ENCODE measurements around the gene FOXC1. TPM values are rescaled to one million over a fixed set of nuclear protein-coding genes. Genes with fewer than 3 reads are reported as not detected.

FOXC1 gene
- total RNA-seq, 4 donors from 2014 or later = 7.1 to 39.2 (median 27.5) TPM

GRCh38 chr6:1598433-1598832, 11.3 kb upstream of the FOXC1 start:
- no peak overlapping the region for H3K4me3 ChIP-seq (ENCODE audit: low read depth, poor library complexity, severe bottlenecking)
- no peak for DNase-seq (ENCODE audit: low spot score in 2 of 2)
- intact Hi-C loops (cut with DNase I; ENCODE audit: low total_unique reads) = no loop called here
- TF ChIP-seq CTCF (IDR thresholded peaks at IDR 0.05) (no peak), POLR2A (IDR thresholded peaks at IDR 0.05) (no peak)
- WGBS, 2 donors = 85 to 90% methylated on average over 10 of the region's 10 CpGs

DNA sequence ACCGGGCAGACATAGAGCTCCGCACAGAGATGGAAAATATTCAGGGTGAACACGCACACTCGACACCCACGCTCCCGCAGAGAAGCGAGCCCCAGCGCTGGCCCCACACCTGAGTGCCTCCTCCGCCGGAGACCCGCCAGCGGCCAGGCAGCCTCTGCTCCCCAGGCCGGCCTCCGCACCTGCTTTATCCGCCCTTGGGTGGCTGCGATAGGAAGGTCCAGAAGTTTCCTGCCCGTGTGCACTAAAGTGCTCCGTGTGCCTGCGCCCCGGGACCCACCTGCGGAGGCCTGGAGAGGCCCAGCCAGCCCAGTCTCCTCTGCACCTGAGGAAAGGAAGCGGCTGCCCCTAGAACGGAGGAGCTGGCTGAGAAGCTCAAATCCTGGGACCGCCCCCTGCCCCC, 10.8 kb upstream of the FOXC1 start:
- no peak overlapping the region for H3K4me3 ChIP-seq (ENCODE audit: low read depth, poor library complexity, severe bottlenecking)
- no peak for DNase-seq (ENCODE audit: low spot score in 2 of 2)
- WGBS, 2 donors = 89 to 92% methylated on average over 23 to 24 of the region's 24 CpGs
- intact Hi-C loops (cut with DNase I; ENCODE audit: low total_unique reads) = no loop called here
- TF ChIP-seq CTCF (IDR thresholded peaks at IDR 0.05) (no peak), POLR2A (IDR thresholded peaks at IDR 0.05) (no peak)

GRCh38 chr6:1599469-1599868, 10.2 kb upstream of the FOXC1 start:
- H3K4me3 ChIP-seq (ENCODE audit: low read depth, poor library complexity, severe bottlenecking) = no peak overlapping the region
- intact Hi-C loops (cut with DNase I; ENCODE audit: low total_unique reads) = no loop called here
- DNase-seq (ENCODE audit: low spot score in 2 of 2) = no peak
- 90 to 91% methylated on average over 10 of the region's 10 CpGs for WGBS, 2 donors
- TF ChIP-seq POLR2A (IDR thresholded peaks at IDR 0.05) (no peak), CTCF (IDR thresholded peaks at IDR 0.05) (no peak)

DNA sequence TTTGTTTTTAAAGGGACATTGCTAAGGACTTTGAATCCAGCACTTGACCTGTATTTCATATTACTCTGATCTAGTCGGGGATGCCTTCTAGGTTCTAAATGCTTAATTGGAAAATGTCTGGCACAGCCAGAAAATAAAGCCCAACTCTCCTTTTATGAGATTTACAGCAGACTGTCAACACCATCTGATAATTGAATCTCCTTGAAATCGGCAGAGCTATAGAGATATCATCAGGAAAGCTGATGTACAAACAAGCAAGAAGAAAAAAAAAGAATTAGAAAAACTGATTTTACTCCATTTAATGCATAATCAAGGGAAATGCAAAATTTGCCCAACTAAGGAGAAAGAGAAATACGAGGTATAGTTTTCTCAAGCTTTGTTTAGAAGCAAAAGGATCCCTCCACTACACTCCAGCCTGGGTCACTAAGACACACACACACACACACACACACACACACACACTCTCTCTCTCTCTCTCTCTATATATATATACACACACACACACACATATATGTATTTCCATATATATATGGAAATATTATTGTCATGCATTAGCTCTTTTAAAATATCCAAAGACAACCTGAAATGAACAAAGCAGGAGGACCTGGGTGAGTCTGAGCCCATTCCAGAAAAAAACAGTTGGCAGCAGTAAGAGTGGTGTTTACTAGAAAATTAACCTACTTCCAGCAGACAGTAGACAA, 9.5 kb upstream of the FOXC1 start:
- 60 to 63% methylated on average over 3 of the region's 3 CpGs for WGBS, 2 donors
- no peak overlapping the region for H3K4me3 ChIP-seq (ENCODE audit: low read depth, poor library complexity, severe bottlenecking)
- TF ChIP-seq CTCF (IDR thresholded peaks at IDR 0.05) (no peak), POLR2A (IDR thresholded peaks at IDR 0.05) (no peak)
- intact Hi-C loops (cut with DNase I; ENCODE audit: low total_unique reads) = loop anchor here (5.0 kb wide), 1 partner anchor 502 kb away; no protein-coding TSS in a partner anchor
- no peak for DNase-seq (ENCODE audit: low spot score in 2 of 2)

- DNase-seq (ENCODE audit: low spot score in 2 of 2) = no peak
These were observed 9.0 kb upstream of the FOXC1 start for GRCh38 chr6:1600764-1601157.

More at GRCh38 chr6:1600764-1601157, 9.0 kb upstream of the FOXC1 start:
- 72 to 73% methylated on average over 15 of the region's 15 CpGs for WGBS, 2 donors
- no peak for TF ChIP-seq POLR2A (IDR thresholded peaks at IDR 0.05)
- no peak for TF ChIP-seq CTCF (IDR thresholded peaks at IDR 0.05)
- no peak overlapping the region for H3K4me3 ChIP-seq (ENCODE audit: low read depth, poor library complexity, severe bottlenecking)
- intact Hi-C loops (cut with DNase I; ENCODE audit: low total_unique reads) = loop anchor here (5.0 kb wide), 1 partner anchor 502 kb away; no protein-coding TSS in a partner anchor
